GM18873 (cell line): ENCODE data around the gene SFR1.

Experiments used
- ATAC-seq: cut with Tn5 transposase; IDR thresholded peaks from one replicate; pipeline ENCODE4 v1.9.1; 2021; ENCODE audit warnings: mild to moderate bottlenecking, moderate library complexity, moderate number of reproducible peaks; ENCODE audit not compliant: unreplicated experiment, low FRiP score

The SFR1 gene

GRCh38 chr10:104121485-104122224, at the start of gene SFR1:
Gene SFR1, plus strand, starts transcription at chr10:104122171. Its CDS starts 13 bp downstream, at chr10:104122184.
- ATAC-seq, result peak; percentile 83

- ATAC-seq, result no peak
These were observed 49.2 kb upstream of the SFR1 start for GRCh38 chr10:104072786-104073185.

GRCh38 chr10:104074505-104074904, 47.5 kb upstream of the SFR1 start:
- no peak for ATAC-seq

- ATAC-seq, result no peak
These were observed 45.2 kb upstream of the SFR1 start for GRCh38 chr10:104076743-104077160.

- no peak for ATAC-seq
These were observed 44.7 kb upstream of the SFR1 start for GRCh38 chr10:104077247-104077646.

GRCh38 chr10:104077663-104078151, 44.3 kb upstream of the SFR1 start:
- ATAC-seq, result no peak

GRCh38 chr10:104080762-104081161, 41.2 kb upstream of the SFR1 start:
- no peak for ATAC-seq

GRCh38 chr10:104081998-104082397, 40.0 kb upstream of the SFR1 start:
- ATAC-seq, result no peak

- ATAC-seq, result no peak
These were observed 37.4 kb upstream of the SFR1 start for GRCh38 chr10:104084482-104085142.

- no peak for ATAC-seq
These were observed 36.1 kb upstream of the SFR1 start, which contains the start of gene COL17A1 for GRCh38 chr10:104085801-104086400. Gene COL17A1, minus strand, starts transcription at chr10:104085880. Its CDS starts 5,207 bp downstream, at chr10:104080673.

- no peak for ATAC-seq
These were observed 33.7 kb upstream of the SFR1 start for GRCh38 chr10:104088239-104088638.

- ATAC-seq, result no peak
These were observed 32.4 kb upstream of the SFR1 start for GRCh38 chr10:104089621-104090020.

GRCh38 chr10:104090611-104091010, 31.4 kb upstream of the SFR1 start:
- no peak for ATAC-seq

GRCh38 chr10:104092749-104093148, 29.2 kb upstream of the SFR1 start:
- no peak for ATAC-seq

GRCh38 chr10:104096692-104097091, 25.3 kb upstream of the SFR1 start:
- no peak for ATAC-seq

GRCh38 chr10:104098358-104098925, 23.5 kb upstream of the SFR1 start:
- ATAC-seq, result no peak

- no peak for ATAC-seq
These were observed 22.7 kb upstream of the SFR1 start for GRCh38 chr10:104099269-104099668.

GRCh38 chr10:104099941-104100340, 22.0 kb upstream of the SFR1 start:
- ATAC-seq, result no peak

- no peak for ATAC-seq
These were observed 21.2 kb upstream of the SFR1 start for GRCh38 chr10:104100795-104101194.

GRCh38 chr10:104101902-104102301, 20.1 kb upstream of the SFR1 start:
- no peak for ATAC-seq

- ATAC-seq, result no peak
These were observed 18.0 kb upstream of the SFR1 start for GRCh38 chr10:104103956-104104355.
